Liver (tissue), 9 donors: ENCODE measurements around the gene SLC32A1. TPM values are rescaled to one million over a fixed set of nuclear protein-coding genes. Genes with fewer than 3 reads are reported as not detected.
A peak's percentile ranks its signal among the peaks of the same experiment; 100 is the strongest.

ENCODE experiments used
- DNase-seq: peaks from one replicate; pipeline ENCODE4 v3.0.0-alpha.2; 2017; ENCODE audit warnings: low spot score
- H3K27ac ChIP-seq, 2 donors: one replicate each; pipeline ENCODE4 v1.7.0; 2013; ENCODE audit warnings: inconsistent platforms in 2 of 2, low read length in 2 of 2, control low read depth in 1 of 2, low read depth in 1 of 2, mild to moderate bottlenecking in 1 of 2
- H3K27me3 ChIP-seq, 4 donors: one replicate each; pipeline versions ENCODE4 v1.6.1 to v1.7.0; 2013; ENCODE audit warnings: low read length in 3 of 4, inconsistent platforms in 1 of 4, mild to moderate bottlenecking in 1 of 4, moderate library complexity in 1 of 4; ENCODE audit not compliant: control insufficient read depth in 4 of 4, insufficient read depth in 4 of 4
- H3K36me3 ChIP-seq, 4 donors: one replicate each; pipeline versions ENCODE4 v1.6.1 to v1.7.0; 2013; ENCODE audit warnings: low read length in 3 of 4, mild to moderate bottlenecking in 3 of 4, low read depth in 1 of 4, moderate library complexity in 1 of 4; ENCODE audit not compliant: control insufficient read depth in 4 of 4, insufficient read depth in 3 of 4
- H3K4me1 ChIP-seq, 4 donors: one replicate each; pipeline versions ENCODE4 v1.6.1 to v1.7.0; 2013; ENCODE audit warnings: low read length in 3 of 4, mild to moderate bottlenecking in 3 of 4, moderate library complexity in 1 of 4; ENCODE audit not compliant: control insufficient read depth in 4 of 4, insufficient read depth in 4 of 4
- H3K4me3 ChIP-seq, 3 donors: one replicate each; pipeline versions ENCODE4 v1.6.1 to v1.7.0; 2013; ENCODE audit warnings: low read length in 3 of 3, control low read depth in 1 of 3, low read depth in 1 of 3, mild to moderate bottlenecking in 1 of 3
- H3K9ac ChIP-seq, 2 donors: one replicate each; pipeline ENCODE4 v1.7.0; 2013; ENCODE audit warnings: low read length in 2 of 2, mild to moderate bottlenecking in 2 of 2, moderate library complexity in 2 of 2, control low read depth in 1 of 2, low read depth in 1 of 2
- H3K9me3 ChIP-seq, 4 donors: one replicate each; pipeline versions ENCODE4 v1.6.1 to v1.7.0; 2013; ENCODE audit warnings: low read length in 3 of 4; ENCODE audit not compliant: control insufficient read depth in 4 of 4
- ATF3 ChIP-seq: IDR thresholded peaks from 2 replicates; pipeline ENCODE4 v1.6.1; 2016; ENCODE audit warnings: antibody characterized with exemption
- FOXA1 ChIP-seq: IDR thresholded peaks from 2 replicates; pipeline ENCODE4 v1.6.1; 2016; ENCODE audit warnings: antibody characterized with exemption
- FOXA2 ChIP-seq: IDR thresholded peaks from 2 replicates; pipeline ENCODE4 v1.6.1; 2016; ENCODE audit warnings: antibody characterized with exemption
- HNF4A ChIP-seq, 2 donors: conservative IDR thresholded peaks; 2 replicates each; pipeline ENCODE4 v1.6.1; 2016; ENCODE audit warnings: antibody characterized with exemption in 2 of 2, mild to moderate bottlenecking in 2 of 2
- HNF4G ChIP-seq: IDR thresholded peaks from 2 replicates; pipeline ENCODE4 v1.6.1; 2016; ENCODE audit warnings: antibody characterized with exemption
- REST ChIP-seq: IDR thresholded peaks from 2 replicates; pipeline ENCODE4 v1.6.1; 2016; ENCODE audit warnings: antibody characterized with exemption, mild to moderate bottlenecking
- RXRA ChIP-seq, 2 donors: IDR thresholded peaks; 2 replicates each; pipeline ENCODE4 v1.6.1; 2017 to 2018; ENCODE audit warnings: antibody characterized with exemption in 2 of 2, mild to moderate bottlenecking in 1 of 2
- TAF1 ChIP-seq: conservative IDR thresholded peaks from 2 replicates; pipeline ENCODE4 v1.6.1; 2016; ENCODE audit warnings: antibody characterized with exemption, mild to moderate bottlenecking
- ZBTB33 ChIP-seq: IDR thresholded peaks from 2 replicates; pipeline ENCODE4 v1.6.1; 2016; ENCODE audit warnings: antibody characterized with exemption
- WGBS: extraction: QIAGEN DNeasy Blood & Tissue Kit; methylation state at CpG from one replicate; pipeline ENCODE4 v1.1.7; 2013; 5-methylcytosine and 5-hydroxymethylcytosine counted together
- polyA plus RNA-seq, 2 donors: library from polyadenylated mRNA; stranded (reverse) in 1 of 2; unstranded in 1 of 2; fragments of 200-250 nt in 1 of 2; fragments of >200 nt in 1 of 2; fragmentation: Nextera tagmentation in 1 of 2; extraction: Ambion mirVana in 1 of 2; gene quantifications; one replicate each; pipeline versions ENCODE4 v1.2.1 to v1.2.3, GENCODE V29; 2013 to 2015
- total RNA-seq, 2 donors: library from RNA; depleted of rRNA; stranded (reverse); fragments of >200 nt; gene quantifications; one replicate each; pipeline ENCODE4 v1.2.3, GENCODE V29; 2014
- donor health status: healthy.
- donor health status: healthy.
- donor health status: healthy.
- donor health status: healthy.
- donor health status: healthy.

SLC32A1 gene
- total and polyA plus RNA-seq, 4 donors, result not detected

- Histone ChIP-seq H3K9ac (no peak overlapping the region), H3K9me3 (no peaks in the 10 kb centered on the region), H3K4me1 (no peaks in the 10 kb centered on the region), H3K27ac (no peak overlapping the region), H3K36me3 (no peaks in the 10 kb centered on the region), H3K4me3 (no peak overlapping the region), H3K27me3 (peaks cover 0 to 8% (median 0%) of the 10 kb centered on the region in 4 donors)
- no peak for DNase-seq
- no peak for TF ChIP-seq REST
- no peak for TF ChIP-seq FOXA2
- TF ChIP-seq HNF4A (conservative IDR thresholded peaks at IDR 0.05), result no peak
- no peak for TF ChIP-seq ZBTB33
- no peak for TF ChIP-seq FOXA1
- WGBS, result 43% methylated on average over 2 of the region's 2 CpGs
These were observed 39.0 kb upstream of the SLC32A1 start for GRCh38 chr20:38685271-38685670.

DNA sequence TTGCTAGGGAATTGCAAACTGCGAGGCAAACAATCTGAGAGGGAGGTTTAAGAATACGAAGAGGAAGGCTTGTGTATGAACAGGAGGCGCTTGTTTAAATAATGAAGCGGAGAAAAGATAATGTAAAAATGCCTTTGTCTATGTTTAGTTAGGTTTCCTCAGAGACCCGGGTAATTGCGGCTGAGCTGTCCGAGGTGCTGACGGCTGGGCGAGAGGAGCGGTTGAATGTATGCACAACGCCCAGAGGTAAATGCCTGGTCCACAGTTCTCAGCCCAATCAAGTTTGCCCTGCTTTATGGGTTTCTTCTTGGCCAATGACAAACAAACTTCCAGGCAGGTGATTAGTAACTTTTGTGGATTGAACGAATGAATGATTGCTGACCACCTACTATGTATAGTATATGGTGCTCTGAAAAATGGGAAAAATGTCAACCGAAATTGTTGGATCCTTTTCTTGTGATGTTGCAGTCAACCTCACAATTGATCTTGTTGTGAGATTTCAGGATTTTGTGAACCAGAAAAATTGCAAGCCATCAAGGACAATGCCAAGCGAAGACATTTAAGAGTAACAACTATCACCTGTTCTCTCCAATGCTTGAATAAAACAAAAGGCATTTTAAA, 38.3 kb upstream of the SLC32A1 start:
- WGBS, result 13% methylated on average over 14 of the region's 14 CpGs
- DNase-seq, result peak; percentile 63
- H3K36me3 ChIP-seq, result no peaks in the 10 kb centered on the region
- H3K9ac ChIP-seq, result no peak overlapping the region
- H3K27ac ChIP-seq, result no peak overlapping the region
- TF ChIP-seq ATF3, result no peak
- TF ChIP-seq TAF1, result no peak
- no peak for TF ChIP-seq RXRA (IDR thresholded peaks at IDR 0.05)
- TF ChIP-seq ZBTB33, result no peak
- TF ChIP-seq REST, result peak; percentile 99
- no peak for TF ChIP-seq HNF4A (conservative IDR thresholded peaks at IDR 0.05)
- TF ChIP-seq HNF4G, result no peak
- H3K4me3 ChIP-seq, result no peak overlapping the region
- no peaks in the 10 kb centered on the region for H3K9me3 ChIP-seq
- peaks cover 0 to 8% (median 0%) of the 10 kb centered on the region in 4 donors for H3K27me3 ChIP-seq
- no peaks in the 10 kb centered on the region for H3K4me1 ChIP-seq
